ENCODE results near the gene AKAP7.

Gene AKAP7

DNA sequence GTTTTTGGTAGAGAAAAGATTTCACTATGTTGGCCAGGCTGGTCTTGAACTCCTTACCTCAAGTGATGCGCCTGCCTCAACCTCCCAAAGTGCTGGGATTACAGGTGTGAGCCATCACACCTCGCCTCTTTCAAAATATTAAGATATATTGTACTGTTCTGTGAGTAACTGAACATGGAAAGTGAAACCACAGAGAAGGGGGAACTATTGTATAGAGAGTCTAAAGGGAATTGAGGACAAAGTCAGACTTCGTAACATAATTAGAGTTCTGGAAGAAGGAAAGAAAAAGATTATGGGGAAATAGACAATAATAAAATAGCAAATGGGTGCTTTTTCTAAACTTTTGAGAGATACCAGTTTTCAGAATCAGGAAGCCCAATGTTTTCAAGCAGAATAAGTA is 17.4 kb upstream of the AKAP7 start:
- TF ChIP-seq CTCF (IDR thresholded peaks at IDR 0.05; ENCODE audit: borderline replicate concordance, control extremely low read depth, extremely low read depth, insufficient read depth, missing control alignments), result no peak
- in situ Hi-C loops (cut with MboI; ENCODE audit: low sequenced_read_pairs, unreplicated experiment), result no loop called here
- no peak for DNase-seq (ENCODE audit: low spot score)

DNA sequence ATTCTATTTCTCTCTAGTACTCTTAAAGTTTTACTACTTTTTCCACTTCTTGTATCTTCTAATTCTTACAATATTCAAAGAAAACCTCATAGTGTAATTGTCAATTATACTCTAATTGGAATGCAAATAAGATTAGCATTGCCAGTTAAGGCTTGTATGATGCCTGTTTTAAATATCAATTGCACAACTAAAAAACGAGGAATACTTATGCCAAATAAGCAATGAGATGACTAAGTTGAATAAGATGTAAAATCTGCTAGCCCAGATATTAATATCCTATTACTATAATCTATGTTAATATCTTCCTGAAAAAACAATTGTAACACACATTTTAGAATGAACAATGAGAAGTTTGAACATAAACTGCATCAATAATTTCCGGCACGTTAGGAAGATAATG is 13.3 kb upstream of the AKAP7 start:
- no peak for DNase-seq (ENCODE audit: low spot score)
- in situ Hi-C loops (cut with MboI; ENCODE audit: low sequenced_read_pairs, unreplicated experiment), result no loop called here
- TF ChIP-seq CTCF (IDR thresholded peaks at IDR 0.05; ENCODE audit: borderline replicate concordance, control extremely low read depth, extremely low read depth, insufficient read depth, missing control alignments), result no peak

- no peak for TF ChIP-seq CTCF (IDR thresholded peaks at IDR 0.05; ENCODE audit: borderline replicate concordance, control extremely low read depth, extremely low read depth, insufficient read depth, missing control alignments)
- DNase-seq (ENCODE audit: low spot score), result no peak
- in situ Hi-C loops (cut with MboI; ENCODE audit: low sequenced_read_pairs, unreplicated experiment), result no loop called here
These were observed 12.8 kb upstream of the AKAP7 start for GRCh38 chr6:131122516-131122915.

- no peak for DNase-seq (ENCODE audit: low spot score)
- no peak for TF ChIP-seq CTCF (IDR thresholded peaks at IDR 0.05; ENCODE audit: borderline replicate concordance, control extremely low read depth, extremely low read depth, insufficient read depth, missing control alignments)
- in situ Hi-C loops (cut with MboI; ENCODE audit: low sequenced_read_pairs, unreplicated experiment), result loop anchor here (25.0 kb wide), 1 partner anchor 812 kb away; no protein-coding TSS in a partner anchor
These were observed 10.8 kb upstream of the AKAP7 start for GRCh38 chr6:131124336-131125071.

- no peak for TF ChIP-seq CTCF (IDR thresholded peaks at IDR 0.05; ENCODE audit: borderline replicate concordance, control extremely low read depth, extremely low read depth, insufficient read depth, missing control alignments)
- in situ Hi-C loops (cut with MboI; ENCODE audit: low sequenced_read_pairs, unreplicated experiment), result loop anchor here (25.0 kb wide), 1 partner anchor 813 kb away; no protein-coding TSS in a partner anchor
- DNase-seq (ENCODE audit: low spot score), result no peak
These were observed 9.8 kb upstream of the AKAP7 start for GRCh38 chr6:131125431-131125830.

DNA sequence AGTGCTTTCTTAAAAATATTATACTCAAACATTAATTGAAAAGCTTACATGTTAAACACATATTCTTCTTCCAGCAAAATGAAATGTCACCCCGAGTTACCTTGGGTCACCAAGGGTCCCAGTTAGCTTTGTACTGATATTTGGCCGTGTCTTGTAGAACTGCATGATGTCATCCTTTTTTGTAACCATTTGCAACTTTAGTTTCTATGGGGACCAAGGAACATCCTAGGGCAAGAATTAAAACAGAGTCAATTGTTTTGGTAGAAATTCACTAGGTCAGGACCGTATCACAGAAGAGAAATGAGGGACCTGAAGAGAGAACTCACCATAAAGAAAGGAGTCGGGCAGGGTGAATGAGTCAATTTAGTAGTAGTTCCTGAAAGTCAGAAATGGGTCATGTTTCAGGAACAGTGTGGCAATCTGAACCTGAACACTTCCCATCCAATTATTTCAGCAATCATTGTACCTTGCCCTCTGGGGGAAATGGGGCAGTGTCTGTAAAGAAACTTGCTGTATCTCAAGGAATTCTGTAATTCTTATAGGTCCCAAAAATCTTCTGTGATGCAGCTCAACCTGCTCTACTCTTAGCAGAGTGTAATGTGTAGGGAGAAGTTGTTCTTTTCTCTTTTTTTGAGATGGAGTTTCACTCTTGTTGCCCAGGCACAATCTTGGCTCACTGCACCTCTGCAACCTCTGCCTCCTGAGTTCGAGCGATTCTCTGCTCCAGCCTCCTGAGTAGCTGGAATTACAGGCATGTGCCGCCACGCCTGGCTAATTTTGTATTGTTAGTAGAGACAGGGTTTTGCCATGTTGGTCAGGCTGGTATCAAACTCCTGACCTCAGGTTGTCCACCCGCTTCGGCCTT is 5.3 kb upstream of the AKAP7 start:
- in situ Hi-C loops (cut with MboI; ENCODE audit: low sequenced_read_pairs, unreplicated experiment), result loop anchor here (25.0 kb wide), 1 partner anchor 818 kb away; no protein-coding TSS in a partner anchor
- DNase-seq (ENCODE audit: low spot score), result no peak
- no peak for TF ChIP-seq CTCF (IDR thresholded peaks at IDR 0.05; ENCODE audit: borderline replicate concordance, control extremely low read depth, extremely low read depth, insufficient read depth, missing control alignments)
